SU-DHL-6 (cell line): ENCODE results near the gene VDAC2.

Experiments used
- H2AFZ ChIP-seq: fragments of 200-600 bp; sonication (generic); 2 replicates; pipeline ENCODE4 v1.6.1; 2014; ENCODE audit warnings: low read depth, mild to moderate bottlenecking, moderate library complexity, mixed read lengths, antibody characterized with exemption, low read length; ENCODE audit not compliant: severe bottlenecking
- H3F3A ChIP-seq: fragments of 200-600 bp; shearing (Covaris generic); 2 replicates; pipeline ENCODE4 v1.6.0; 2016; ENCODE audit warnings: antibody characterized with exemption, mild to moderate bottlenecking; ENCODE audit not compliant: insufficient read depth
- H3K27ac ChIP-seq: fragments of 200-600 bp; sonication (generic); 2 replicates; pipeline ENCODE4 v1.5.1; 2016; ENCODE audit warnings: low read depth, mild to moderate bottlenecking, low read length, moderate library complexity, mixed read lengths
- H3K27me3 ChIP-seq: fragments of 200-600 bp; sonication (generic), shearing (Covaris generic); 2 replicates; pipeline ENCODE4 v1.6.0; 2014; ENCODE audit warnings: mild to moderate bottlenecking, low read length
- H3K36me3 ChIP-seq: fragments of 200-600 bp; sonication (generic); 2 replicates; pipeline ENCODE4 v1.6.1; 2014; ENCODE audit warnings: mild to moderate bottlenecking, low read length, mixed read lengths
- H3K4me2 ChIP-seq: fragments of 300-600, 200-600 bp; shearing (Covaris generic), sonication (generic); 2 replicates; pipeline ENCODE4 v1.6.0; 2014; ENCODE audit warnings: low read length, low read depth, mild to moderate bottlenecking; ENCODE audit not compliant: poor library complexity, severe bottlenecking
- H3K4me3 ChIP-seq: fragments of 200-600 bp; sonication (generic); 2 replicates; pipeline ENCODE4 v1.5.1; 2014; ENCODE audit warnings: antibody characterized with exemption, low read length, mild to moderate bottlenecking, mixed read lengths; ENCODE audit not compliant: insufficient read depth, poor library complexity, severe bottlenecking
- H3K79me2 ChIP-seq: fragments of 200-600 bp; sonication (generic); 2 replicates; pipeline ENCODE4 v1.6.1; 2014; ENCODE audit warnings: mild to moderate bottlenecking, low read length, moderate library complexity; ENCODE audit not compliant: insufficient read depth
- H3K9ac ChIP-seq: fragments of 200-600 bp; sonication (generic); 2 replicates; pipeline ENCODE4 v1.7.0; 2014; ENCODE audit warnings: mild to moderate bottlenecking, low read length
- H3K9me2 ChIP-seq: fragments of 200-600 bp; sonication (generic); replicated peaks from 2 replicates; pipeline ENCODE4 v1.6.1; 2014; ENCODE audit warnings: low read length; ENCODE audit not compliant: insufficient read depth
- H3K9me3 ChIP-seq: fragments of 200-600 bp; sonication (generic); 2 replicates; pipeline ENCODE4 v1.6.1; 2014; ENCODE audit warnings: low read length, mixed read lengths; ENCODE audit not compliant: insufficient read depth
- H4K20me1 ChIP-seq: fragments of 200-600 bp; sonication (generic); 2 replicates; pipeline ENCODE4 v1.6.1; 2014; ENCODE audit warnings: low read depth, mild to moderate bottlenecking, antibody characterized with exemption, low read length, moderate library complexity, mixed read lengths
- CTCF ChIP-seq: fragments of 200-600 bp; sonication (generic); IDR thresholded peaks from one replicate; pipeline ENCODE4 v1.5.1; 2017; ENCODE audit warnings: antibody characterized with exemption, mild to moderate bottlenecking, low read length, moderate library complexity; ENCODE audit not compliant: insufficient read depth, poor library complexity, severe bottlenecking
- EZH2phosphoT487 ChIP-seq: fragments of 200-600 bp; sonication (generic), shearing (Covaris generic); conservative IDR thresholded peaks from 2 replicates; pipeline ENCODE4 v1.6.1; 2018; ENCODE audit warnings: mild to moderate bottlenecking, antibody characterized with exemption, low read length, moderate library complexity, mixed read lengths

The VDAC2 gene

GRCh38 chr10:75260990-75261389, 50.4 kb downstream of the VDAC2 start:
- Histone ChIP-seq H3K9me2 (no peaks in the 10 kb centered on the region), H3K27ac (no peak overlapping the region), H2AFZ (no peak overlapping the region), H3K9ac (no peak overlapping the region), H3K9me3 (no peaks in the 10 kb centered on the region), H4K20me1 (no peaks in the 10 kb centered on the region), H3K27me3 (no peaks in the 10 kb centered on the region), H3K79me2 (no peaks in the 10 kb centered on the region), H3K4me2 (no peak overlapping the region), H3K4me3 (no peak overlapping the region), H3F3A (no peaks in the 10 kb centered on the region), H3K36me3 (no peaks in the 10 kb centered on the region)
- no peak for TF ChIP-seq EZH2phosphoT487
- no peak for TF ChIP-seq CTCF

GRCh38 chr10:75261813-75262705, 51.5 kb downstream of the VDAC2 start:
- TF ChIP-seq CTCF (no peak), EZH2phosphoT487 (no peak)
- H3F3A ChIP-seq, result no peaks in the 10 kb centered on the region
- no peaks in the 10 kb centered on the region for H3K36me3 ChIP-seq
- no peaks in the 10 kb centered on the region for H3K9me2 ChIP-seq
- H3K4me2 ChIP-seq, result no peak overlapping the region
- no peaks in the 10 kb centered on the region for H3K27me3 ChIP-seq
- H2AFZ ChIP-seq, result no peak overlapping the region
- no peak overlapping the region for H3K4me3 ChIP-seq
- H3K27ac ChIP-seq, result no peak overlapping the region
- no peaks in the 10 kb centered on the region for H3K79me2 ChIP-seq
- no peaks in the 10 kb centered on the region for H4K20me1 ChIP-seq
- no peak overlapping the region for H3K9ac ChIP-seq
- no peaks in the 10 kb centered on the region for H3K9me3 ChIP-seq

DNA sequence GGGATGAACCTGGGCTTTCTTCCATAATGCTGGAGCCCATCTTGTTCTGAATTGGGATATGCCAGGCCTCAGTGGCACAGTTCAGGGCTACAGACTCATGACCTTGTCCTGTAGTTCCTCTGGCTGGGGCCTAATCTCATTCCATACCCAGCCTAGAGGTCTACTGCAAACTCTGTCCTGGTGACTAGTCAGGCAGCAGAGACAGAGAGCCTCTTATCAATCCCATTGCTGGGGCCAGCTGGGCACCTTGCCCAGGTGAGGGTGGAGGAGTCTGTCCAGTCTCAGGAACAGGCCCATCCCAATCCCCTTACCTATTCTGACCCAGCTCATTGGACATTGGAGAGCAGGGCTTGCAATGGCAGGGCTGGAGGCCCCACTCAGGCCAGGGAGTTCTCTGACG, 53.2 kb downstream of the VDAC2 start:
- TF ChIP-seq CTCF (no peak), EZH2phosphoT487 (no peak)
- no peak overlapping the region for H3K27ac ChIP-seq
- H2AFZ ChIP-seq, result no peak overlapping the region
- H3K9me2 ChIP-seq, result no peaks in the 10 kb centered on the region
- H3K36me3 ChIP-seq, result no peaks in the 10 kb centered on the region
- H3K4me3 ChIP-seq, result no peak overlapping the region
- H3K79me2 ChIP-seq, result no peaks in the 10 kb centered on the region
- no peaks in the 10 kb centered on the region for H3F3A ChIP-seq
- H3K9ac ChIP-seq, result no peak overlapping the region
- no peaks in the 10 kb centered on the region for H3K9me3 ChIP-seq
- no peak overlapping the region for H3K4me2 ChIP-seq
- H3K27me3 ChIP-seq, result no peaks in the 10 kb centered on the region
- no peaks in the 10 kb centered on the region for H4K20me1 ChIP-seq
